ENCODE measurements around the gene MUCL3. TPM values are rescaled to one million over a fixed set of nuclear protein-coding genes. Genes with fewer than 3 reads are reported as not detected.
"Not testable (repeated sequence)": the region's sequence is repeated elsewhere in the genome, so short reads cannot be mapped to it uniquely, and the experiment has no call there.

MUCL3 gene
- total and polyA plus RNA-seq, 2 donors (not counting 1 experiment from before 2014, with no cell fraction given) = not detected

GRCh38 chr6:30922447-30922852 is 18.3 kb upstream of the MUCL3 start:
- intact Hi-C loops (cut with micrococcal nuclease) = no loop called here

GRCh38 chr6:30924040-30924627 is 16.6 kb upstream of the MUCL3 start:
- H3K9me3 ChIP-seq (ENCODE audit: control extremely low read depth in 1 of 3, control insufficient read depth in 2 of 3, insufficient read depth in 1 of 3, low read length in 2 of 3); H3K4me2 ChIP-seq (replicated peaks; ENCODE audit: low read depth, low read length, poor library complexity, severe bottlenecking); ATAC-seq (ENCODE audit: low read depth); H3K4me1 Mint-ChIP-seq; H3K79me2 ChIP-seq (ENCODE audit: control insufficient read depth, insufficient read depth, low read length); H3K27ac Mint-ChIP-seq; H3K4me1 ChIP-seq (ENCODE audit: control insufficient read depth in 2 of 2, insufficient read depth in 2 of 2, low read length in 2 of 2); intact Hi-C loops (cut with micrococcal nuclease); H3K27me3 Mint-ChIP-seq; H3K4me3 ChIP-seq (ENCODE audit: control extremely low read depth in 1 of 5, extremely low read depth in 1 of 5, insufficient read depth in 1 of 5, low read depth in 2 of 5, low read length in 4 of 5); H3K27me3 ChIP-seq (replicated peaks in 1 of 4; ENCODE audit: control extremely low read depth in 1 of 4, control insufficient read depth in 3 of 4, insufficient read depth in 4 of 4, low read length in 3 of 4); H3K9ac ChIP-seq (ENCODE audit: low read length); DNase-seq; H2AFZ ChIP-seq (ENCODE audit: insufficient read depth, low read depth, low read length, poor library complexity, severe bottlenecking); H3K4me3 Mint-ChIP-seq; H3K27ac ChIP-seq (ENCODE audit: low read length in 2 of 2); H3K9me3 Mint-ChIP-seq (ENCODE audit: insufficient read depth); H4K20me1 ChIP-seq (ENCODE audit: control insufficient read depth, insufficient read depth, low read length, poor library complexity, severe bottlenecking); POLR2A ChIA-PET; CTCF ChIA-PET: not testable (repeated sequence)
- peaks cover 4 to 61% of the 10 kb centered on the region in 2 experiments for H3K36me3 ChIP-seq (replicated peaks in 1 of 2; ENCODE audit: control extremely low read depth in 1 of 2, control insufficient read depth in 1 of 2, extremely low read depth in 1 of 2, insufficient read depth in 2 of 2, low read length in 1 of 2)
- 97% methylated on average over 8 of the region's 9 CpGs for WGBS (ENCODE audit: insufficient coverage)

More at GRCh38 chr6:30922447-30922852, 18.3 kb upstream of the MUCL3 start:
- Histone ChIP-seq H3K4me3 (ENCODE audit: control extremely low read depth in 1 of 5, extremely low read depth in 1 of 5, insufficient read depth in 1 of 5, low read depth in 2 of 5, low read length in 4 of 5) (no peak overlapping the region), H3K9me3 (ENCODE audit: control extremely low read depth in 1 of 3, control insufficient read depth in 2 of 3, insufficient read depth in 1 of 3, low read length in 2 of 3) (no peaks in the 10 kb centered on the region), H4K20me1 (ENCODE audit: control insufficient read depth, insufficient read depth, low read length, poor library complexity, severe bottlenecking) (no peaks in the 10 kb centered on the region), H3K36me3 (replicated peaks in 1 of 2; ENCODE audit: control extremely low read depth in 1 of 2, control insufficient read depth in 1 of 2, extremely low read depth in 1 of 2, insufficient read depth in 2 of 2, low read length in 1 of 2) (peaks cover 4 to 72% of the 10 kb centered on the region in 2 experiments), H2AFZ (ENCODE audit: insufficient read depth, low read depth, low read length, poor library complexity, severe bottlenecking) (no peak overlapping the region), H3K4me1 (ENCODE audit: control insufficient read depth in 2 of 2, insufficient read depth in 2 of 2, low read length in 2 of 2) (no peaks in the 10 kb centered on the region), H3K27ac (ENCODE audit: low read length in 2 of 2) (no peak overlapping the region), H3K79me2 (ENCODE audit: control insufficient read depth, insufficient read depth, low read length) (no peaks in the 10 kb centered on the region), H3K4me2 (replicated peaks; ENCODE audit: low read depth, low read length, poor library complexity, severe bottlenecking) (no peak overlapping the region), H3K27me3 (replicated peaks in 1 of 4; ENCODE audit: control extremely low read depth in 1 of 4, control insufficient read depth in 3 of 4, insufficient read depth in 4 of 4, low read length in 3 of 4) (no peaks in the 10 kb centered on the region), H3K9ac (ENCODE audit: low read length) (no peak overlapping the region)
- no peaks in the 10 kb centered on the region for H3K27me3 Mint-ChIP-seq
- TF ChIP-seq CTCF (IDR thresholded peaks at IDR 0.05) (no peak), EZH2 (IDR thresholded peaks at IDR 0.05; ENCODE audit: borderline replicate concordance, insufficient read depth, low read depth, low read length, poor library complexity, severe bottlenecking) (no peak)
- H3K9me3 Mint-ChIP-seq (ENCODE audit: insufficient read depth) = no peaks in the 10 kb centered on the region
- DNase-seq = no peak
- CTCF ChIA-PET = interaction anchor here (0.6 kb wide), 1 partner anchor 129 kb away, joined by 3 read pairs; no protein-coding TSS in a partner anchor
- no peak overlapping the region for H3K4me3 Mint-ChIP-seq
- POLR2A ChIA-PET = no interaction called here
- 87% methylated on average over 5 of the region's 7 CpGs for WGBS (ENCODE audit: insufficient coverage)
- H3K4me1 Mint-ChIP-seq = no peaks in the 10 kb centered on the region
- H3K27ac Mint-ChIP-seq = no peak overlapping the region
- ATAC-seq (ENCODE audit: low read depth) = no peak
